H9 (cell line): ENCODE measurements around the gene FRG2B. TPM values are rescaled to one million over a fixed set of nuclear protein-coding genes. Genes with fewer than 3 reads are reported as not detected.

Experiments
- DNase-seq: peaks from one replicate; pipeline ENCODE4 v3.0.0-alpha.2; 2017
- H2AFZ ChIP-seq: one replicate; pipeline ENCODE4 v1.6.1; 2013; ENCODE audit warnings: mild to moderate bottlenecking, low read length, control low read depth, moderate library complexity
- H2AK5ac ChIP-seq: 2 replicates; pipeline ENCODE4 v1.6.1; 2013; ENCODE audit warnings: low read length, control low read depth, mixed read lengths; ENCODE audit not compliant: insufficient read length
- H2BK120ac ChIP-seq: one replicate; pipeline ENCODE4 v1.6.1; 2013; ENCODE audit warnings: low read depth, mild to moderate bottlenecking, low read length, control low read depth, inconsistent platforms; ENCODE audit not compliant: poor library complexity, severe bottlenecking
- H2BK12ac ChIP-seq: 2 replicates; pipeline ENCODE4 v1.6.1; 2013; ENCODE audit warnings: low read length, control low read depth, mixed read lengths, low read depth; ENCODE audit not compliant: insufficient read length
- H2BK15ac ChIP-seq: 2 replicates; pipeline ENCODE4 v1.6.1; 2013; ENCODE audit warnings: low read depth, low read length, control low read depth
- H2BK20ac ChIP-seq: one replicate; pipeline ENCODE4 v1.6.1; 2013; ENCODE audit warnings: low read depth, mild to moderate bottlenecking, low read length, control low read depth, inconsistent platforms; ENCODE audit not compliant: poor library complexity, severe bottlenecking
- H2BK5ac ChIP-seq: 2 replicates; pipeline ENCODE4 v1.6.1; 2013; ENCODE audit warnings: low read length, control low read depth, mixed read lengths; ENCODE audit not compliant: insufficient read length
- H3K14ac ChIP-seq: 2 replicates; pipeline ENCODE4 v1.6.1; 2013; ENCODE audit warnings: low read length, control low read depth; ENCODE audit not compliant: insufficient read depth
- H3K18ac ChIP-seq: 2 replicates; pipeline ENCODE4 v1.6.1; 2013; ENCODE audit warnings: low read depth, mild to moderate bottlenecking, mixed read lengths, low read length, control low read depth; ENCODE audit not compliant: insufficient read length
- H3K23ac ChIP-seq: 2 replicates; pipeline ENCODE4 v1.6.1; 2013; ENCODE audit warnings: low read length, control low read depth, mixed read lengths, low read depth; ENCODE audit not compliant: insufficient read length
- H3K23me2 ChIP-seq: 2 replicates; pipeline ENCODE4 v1.6.1; 2013; ENCODE audit warnings: low read depth, mild to moderate bottlenecking, mixed read lengths, low read length, control low read depth; ENCODE audit not compliant: insufficient read length, poor library complexity, severe bottlenecking
- H3K27ac ChIP-seq: 2 replicates; pipeline ENCODE4 v1.5.1; 2013; ENCODE audit warnings: low read length, control low read depth, mixed read lengths, low read depth; ENCODE audit not compliant: insufficient read length
- H3K27me3 ChIP-seq: 2 replicates; pipeline ENCODE4 v1.6.1; 2013; ENCODE audit warnings: low read length, control low read depth, inconsistent platforms; ENCODE audit not compliant: insufficient read depth
- H3K4ac ChIP-seq: 2 replicates; pipeline ENCODE4 v1.6.1; 2013; ENCODE audit warnings: low read depth, mild to moderate bottlenecking, control low read depth, inconsistent platforms, low read length, moderate library complexity
- H3K4me1 ChIP-seq: 2 replicates; pipeline ENCODE4 v1.6.1; 2013; ENCODE audit warnings: low read length, control low read depth, inconsistent platforms; ENCODE audit not compliant: insufficient read depth
- H3K4me2 ChIP-seq: 2 replicates; pipeline ENCODE4 v1.6.1; 2013; ENCODE audit warnings: low read length, control low read depth, mixed read lengths; ENCODE audit not compliant: insufficient read length, insufficient read depth
- H3K56ac ChIP-seq: 2 replicates; pipeline ENCODE4 v1.6.1; 2013; ENCODE audit warnings: low read depth, mild to moderate bottlenecking, mixed read lengths, low read length, control low read depth; ENCODE audit not compliant: insufficient read length
- H3K79me1 ChIP-seq: 2 replicates; pipeline ENCODE4 v1.6.1; 2013; ENCODE audit warnings: low read depth, mild to moderate bottlenecking, moderate library complexity, low read length, control low read depth, inconsistent platforms; ENCODE audit not compliant: insufficient read depth, poor library complexity, severe bottlenecking
- H3K79me2 ChIP-seq: 2 replicates; pipeline ENCODE4 v1.6.1; 2013; ENCODE audit warnings: low read length, control low read depth, inconsistent platforms; ENCODE audit not compliant: insufficient read depth
- H3K9ac ChIP-seq: 2 replicates; pipeline ENCODE4 v1.6.1; 2013; ENCODE audit warnings: low read length, control low read depth, mixed read lengths; ENCODE audit not compliant: insufficient read length; ENCODE audit errors: extremely low read depth
- H3K9me3 ChIP-seq: one replicate; pipeline ENCODE4 v1.6.1; 2013; ENCODE audit warnings: low read depth, low read length, inconsistent platforms; ENCODE audit not compliant: control insufficient read depth
- H3T11ph ChIP-seq: one replicate; pipeline ENCODE4 v1.6.1; 2013; ENCODE audit warnings: mild to moderate bottlenecking, low read length, control low read depth, inconsistent platforms
- H4K20me1 ChIP-seq: one replicate; pipeline ENCODE4 v1.6.1; 2013; ENCODE audit not compliant: control insufficient read depth, insufficient read length, insufficient read depth
- H4K5ac ChIP-seq: 2 replicates; pipeline ENCODE4 v1.6.1; 2013; ENCODE audit warnings: low read depth, mild to moderate bottlenecking, mixed read lengths, low read length, control low read depth; ENCODE audit not compliant: insufficient read length
- H4K8ac ChIP-seq: replicated peaks from 2 replicates; pipeline ENCODE4 v1.6.1; 2013; ENCODE audit warnings: low read length, control low read depth, mixed read lengths, low read depth; ENCODE audit not compliant: insufficient read length
- H4K91ac ChIP-seq: 2 replicates; pipeline ENCODE4 v1.6.1; 2013; ENCODE audit warnings: low read depth, mild to moderate bottlenecking, moderate library complexity, mixed read lengths, low read length, control low read depth; ENCODE audit not compliant: insufficient read length
- H3K27ac Mint-ChIP-seq, 3 experiments: 2 replicates in 2 of 3; 3 replicates in 1 of 3; pipeline ENCODE4 v1.8.0; 2020 to 2021; ENCODE audit warnings: mixed read lengths in 3 of 3, mild to moderate bottlenecking in 1 of 3, moderate library complexity in 1 of 3
- H3K27me3 Mint-ChIP-seq: 2 replicates; pipeline ENCODE4 v1.8.0; 2021; ENCODE audit warnings: low read depth, mild to moderate bottlenecking, moderate library complexity, mixed read lengths
- H3K36me3 Mint-ChIP-seq, 3 experiments: 2 replicates in 2 of 3; 3 replicates in 1 of 3; pipeline ENCODE4 v1.8.0; 2020 to 2021; ENCODE audit warnings: low read depth in 3 of 3, mixed read lengths in 3 of 3; ENCODE audit not compliant: insufficient read depth in 1 of 3
- H3K4me1 Mint-ChIP-seq, 2 experiments: 2 replicates each; pipeline ENCODE4 v1.8.0; 2020; ENCODE audit warnings: mixed read lengths in 2 of 2
- H3K4me3 Mint-ChIP-seq, 2 experiments: 2 replicates in 1 of 2; 3 replicates in 1 of 2; pipeline ENCODE4 v1.8.0; 2020 to 2021; ENCODE audit warnings: mild to moderate bottlenecking in 2 of 2, mixed read lengths in 2 of 2, moderate library complexity in 1 of 2
- H3K9me3 Mint-ChIP-seq, 2 experiments: 2 replicates in 1 of 2; 3 replicates in 1 of 2; pipeline ENCODE4 v1.8.0; 2020; ENCODE audit warnings: mild to moderate bottlenecking in 2 of 2, mixed read lengths in 2 of 2, moderate library complexity in 1 of 2
- CTCF ChIP-seq: fragments of 200-600 bp; sonication (generic); conservative IDR thresholded peaks from 3 replicates; pipeline ENCODE4 v1.8.0; 2021; ENCODE audit warnings: antibody characterized with exemption, mild to moderate bottlenecking
- WGBS: extraction: QIAGEN DNeasy Blood & Tissue Kit; methylation state at CpG from one replicate; pipeline ENCODE4 v1.1.7; 2013; ENCODE audit warnings: missing lambda C conversion rate, low lambda C conversion rate, mixed read lengths; ENCODE audit not compliant: insufficient read length; ENCODE audit errors: extremely low coverage; 5-methylcytosine and 5-hydroxymethylcytosine counted together
- total RNA-seq: library from RNA; stranded (reverse); gene quantifications from 2 replicates; pipeline ENCODE4 v1.2.1, GENCODE V29; 2021

Gene FRG2B
- total RNA-seq, 1 experiment from 2014 or later, result not detected

GRCh38 chr10:133590970-133591359 is 35.6 kb downstream of the FRG2B start:
- no peak for TF ChIP-seq CTCF
- no CpG with 5 or more reads among the region's 10 CpGs for WGBS
- H3K14ac ChIP-seq, result no peak overlapping the region
- DNase-seq, result no peak
- no peak overlapping the region for H4K8ac ChIP-seq
- H2BK12ac ChIP-seq, result no peak overlapping the region
- no peak overlapping the region for H3K9ac ChIP-seq
- H4K20me1 ChIP-seq, result no peaks in the 10 kb centered on the region
- no peak overlapping the region for H3T11ph ChIP-seq
- no peaks in the 10 kb centered on the region for H3K79me2 ChIP-seq
- no peak overlapping the region for H2BK15ac ChIP-seq
- H3K4me1 Mint-ChIP-seq, result no peaks in the 10 kb centered on the region
- no peak overlapping the region for H3K4me2 ChIP-seq
- H2AK5ac ChIP-seq, result no peak overlapping the region
- no peaks in the 10 kb centered on the region for H3K27me3 ChIP-seq
- no peaks in the 10 kb centered on the region for H3K79me1 ChIP-seq
- H3K4me1 ChIP-seq, result no peaks in the 10 kb centered on the region
- no peak overlapping the region for H3K4ac ChIP-seq
- no peak overlapping the region for H2BK5ac ChIP-seq
- H3K23me2 ChIP-seq, result no peaks in the 10 kb centered on the region
- H3K56ac ChIP-seq, result no peak overlapping the region
- no peak overlapping the region for H3K27ac Mint-ChIP-seq
- no peak overlapping the region for H4K5ac ChIP-seq
- peaks cover 5 to 29% (median 17%) of the 10 kb centered on the region in 3 experiments; a peak in 6 of 7 replicates for H3K36me3 Mint-ChIP-seq
- H4K91ac ChIP-seq, result no peak overlapping the region
- H3K9me3 Mint-ChIP-seq, result peaks cover 74 to 92% of the 10 kb centered on the region in 2 experiments
- H3K23ac ChIP-seq, result no peak overlapping the region
- no peak overlapping the region for H3K18ac ChIP-seq
- no peak overlapping the region for H2BK20ac ChIP-seq
- H3K4me3 Mint-ChIP-seq, result no peak overlapping the region
- H2BK120ac ChIP-seq, result no peak overlapping the region
- H3K9me3 ChIP-seq, result peaks cover 62% of the 10 kb centered on the region
- H2AFZ ChIP-seq, result no peak overlapping the region
- H3K27me3 Mint-ChIP-seq, result no peaks in the 10 kb centered on the region; the same call in 1 of the 2 replicates
- no peak overlapping the region for H3K27ac ChIP-seq
